ENCODE results near the gene SF3B5.
"Not testable (repeated sequence)": the region's sequence is repeated elsewhere in the genome, so short reads cannot be mapped to it uniquely, and the experiment has no call there.

The SF3B5 gene

GRCh38 chr6:144047688-144048087 lies 47.7 kb downstream of the SF3B5 start:
- DNase-seq (ENCODE audit: low read depth in 1 of 2, low spot score in 1 of 2), result no peak
- no peaks in the 10 kb centered on the region for H3K27me3 ChIP-seq (ENCODE audit: insufficient read depth, poor library complexity, severe bottlenecking)
- no peak overlapping the region for H3K4me3 ChIP-seq (replicated peaks; ENCODE audit: insufficient read depth, low read length)
- H3K27ac ChIP-seq (replicated peaks), result no peak overlapping the region
- TF ChIP-seq CTCF (IDR thresholded peaks at IDR 0.05; ENCODE audit: insufficient read depth, low read length), result no peak
- no peak for TF ChIP-seq GABPA (IDR thresholded peaks at IDR 0.05; ENCODE audit: low read depth)
- TF ChIP-seq SPI1 (IDR thresholded peaks at IDR 0.05; ENCODE audit: borderline replicate concordance, low read depth), result no peak
- TF ChIP-seq, protein P1, sequence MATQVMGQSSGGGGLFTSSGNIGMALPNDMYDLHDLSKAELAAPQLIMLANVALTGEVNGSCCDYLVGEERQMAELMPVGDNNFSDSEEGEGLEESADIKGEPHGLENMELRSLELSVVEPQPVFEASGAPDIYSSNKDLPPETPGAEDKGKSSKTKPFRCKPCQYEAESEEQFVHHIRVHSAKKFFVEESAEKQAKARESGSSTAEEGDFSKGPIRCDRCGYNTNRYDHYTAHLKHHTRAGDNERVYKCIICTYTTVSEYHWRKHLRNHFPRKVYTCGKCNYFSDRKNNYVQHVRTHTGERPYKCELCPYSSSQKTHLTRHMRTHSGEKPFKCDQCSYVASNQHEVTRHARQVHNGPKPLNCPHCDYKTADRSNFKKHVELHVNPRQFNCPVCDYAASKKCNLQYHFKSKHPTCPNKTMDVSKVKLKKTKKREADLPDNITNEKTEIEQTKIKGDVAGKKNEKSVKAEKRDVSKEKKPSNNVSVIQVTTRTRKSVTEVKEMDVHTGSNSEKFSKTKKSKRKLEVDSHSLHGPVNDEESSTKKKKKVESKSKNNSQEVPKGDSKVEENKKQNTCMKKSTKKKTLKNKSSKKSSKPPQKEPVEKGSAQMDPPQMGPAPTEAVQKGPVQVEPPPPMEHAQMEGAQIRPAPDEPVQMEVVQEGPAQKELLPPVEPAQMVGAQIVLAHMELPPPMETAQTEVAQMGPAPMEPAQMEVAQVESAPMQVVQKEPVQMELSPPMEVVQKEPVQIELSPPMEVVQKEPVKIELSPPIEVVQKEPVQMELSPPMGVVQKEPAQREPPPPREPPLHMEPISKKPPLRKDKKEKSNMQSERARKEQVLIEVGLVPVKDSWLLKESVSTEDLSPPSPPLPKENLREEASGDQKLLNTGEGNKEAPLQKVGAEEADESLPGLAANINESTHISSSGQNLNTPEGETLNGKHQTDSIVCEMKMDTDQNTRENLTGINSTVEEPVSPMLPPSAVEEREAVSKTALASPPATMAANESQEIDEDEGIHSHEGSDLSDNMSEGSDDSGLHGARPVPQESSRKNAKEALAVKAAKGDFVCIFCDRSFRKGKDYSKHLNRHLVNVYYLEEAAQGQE (IDR thresholded peaks at IDR 0.05; ENCODE audit: insufficient replicate concordance, low read depth), result no peak
- no peak for TF ChIP-seq POLR2AphosphoS5 (IDR thresholded peaks at IDR 0.05; ENCODE audit: low read depth)

DNA sequence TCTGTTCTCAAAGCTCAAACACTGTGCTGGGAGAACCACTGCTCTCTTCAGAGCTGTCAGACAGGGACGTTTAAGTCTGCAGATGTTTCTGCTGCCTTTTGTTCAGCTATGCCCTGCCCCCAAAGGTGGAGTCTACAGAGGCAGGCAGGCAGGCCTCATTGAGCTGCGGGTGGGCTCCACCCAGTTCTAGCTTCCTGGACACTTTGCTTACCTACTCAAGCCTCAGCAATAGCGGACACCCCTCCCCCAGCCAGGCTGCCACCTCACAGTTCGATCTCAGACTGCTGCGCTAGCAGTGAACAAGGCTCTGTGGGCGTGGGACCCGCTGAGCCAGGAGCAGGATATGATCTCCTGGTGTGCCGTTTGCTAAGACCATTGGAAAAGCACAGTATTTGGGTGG lies 48.7 kb downstream of the SF3B5 start:
- not testable (repeated sequence) for DNase-seq (ENCODE audit: low read depth in 1 of 2, low spot score in 1 of 2); H3K27ac ChIP-seq (replicated peaks); H3K27me3 ChIP-seq (ENCODE audit: insufficient read depth, poor library complexity, severe bottlenecking); H3K4me3 ChIP-seq (replicated peaks; ENCODE audit: insufficient read depth, low read length)

- not testable (repeated sequence) for H3K27me3 ChIP-seq (ENCODE audit: insufficient read depth, poor library complexity, severe bottlenecking); DNase-seq (ENCODE audit: low read depth in 1 of 2, low spot score in 1 of 2); H3K4me3 ChIP-seq (replicated peaks; ENCODE audit: insufficient read depth, low read length); H3K27ac ChIP-seq (replicated peaks)
These were observed 50.4 kb downstream of the SF3B5 start for GRCh38 chr6:144044989-144045388.

Measured in HL-60 (cell line).